Neural progenitor cell (in vitro differentiated cells): ENCODE results near the gene TXN2. TPM values are rescaled to one million over a fixed set of nuclear protein-coding genes. Genes with fewer than 3 reads are reported as not detected.

Source experiments
- DNase-seq: peaks from one replicate; pipeline ENCODE4 v3.0.0-alpha.2; 2016; ENCODE audit warnings: low spot score
- H2AFZ ChIP-seq: fragments of 200-600 bp; sonication (generic); replicated peaks from 2 replicates; pipeline ENCODE4 v1.6.1; 2016; ENCODE audit warnings: antibody characterized with exemption
- H3F3A ChIP-seq: fragments of 200-600 bp; sonication (generic); 2 replicates; pipeline ENCODE4 v1.6.1; 2016; ENCODE audit warnings: antibody characterized with exemption, low read depth
- H3K27ac ChIP-seq: fragments of 200-600 bp; sonication (generic); 2 replicates; pipeline ENCODE4 v1.5.1; 2016; ENCODE audit warnings: mild to moderate bottlenecking
- H3K27me3 ChIP-seq: fragments of 200-600 bp; sonication (generic); 2 replicates; pipeline ENCODE4 v1.6.1; 2016; ENCODE audit warnings: mild to moderate bottlenecking, moderate library complexity
- H3K36me3 ChIP-seq: fragments of 200-600 bp; sonication (generic); 2 replicates; pipeline ENCODE4 v1.5.1; 2016
- H3K4me1 ChIP-seq: fragments of 200-600 bp; sonication (generic); 2 replicates; pipeline ENCODE4 v1.6.1; 2016; ENCODE audit warnings: mixed run types
- H3K4me2 ChIP-seq: fragments of 200-600 bp; sonication (generic); 2 replicates; pipeline ENCODE4 v1.6.1; 2016
- H3K4me3 ChIP-seq: fragments of 200-600 bp; sonication (generic); 2 replicates; pipeline ENCODE4 v1.5.1; 2016
- H3K79me2 ChIP-seq: fragments of 200-600 bp; sonication (generic); 2 replicates; pipeline ENCODE4 v1.6.1; 2016; ENCODE audit warnings: low read depth
- H3K9ac ChIP-seq: fragments of 200-600 bp; sonication (generic); 2 replicates; pipeline ENCODE4 v1.6.1; 2016
- H3K9me3 ChIP-seq: fragments of 200-600 bp; sonication (generic); 2 replicates; pipeline ENCODE4 v1.5.1; 2016; ENCODE audit warnings: low read depth
- H4K20me1 ChIP-seq: fragments of 200-600 bp; sonication (generic); 2 replicates; pipeline ENCODE4 v1.6.1; 2016; ENCODE audit warnings: low read depth
- H3K27ac Mint-ChIP-seq: 3 replicates; pipeline ENCODE4 v1.8.0; 2021; ENCODE audit warnings: mixed read lengths
- H3K27me3 Mint-ChIP-seq: 2 replicates; pipeline ENCODE4 v1.8.0; 2022; ENCODE audit warnings: low read depth, mild to moderate bottlenecking, inconsistent platforms, moderate library complexity, mixed read lengths; ENCODE audit not compliant: insufficient read depth
- H3K36me3 Mint-ChIP-seq: 3 replicates; pipeline ENCODE4 v1.8.0; 2021; ENCODE audit warnings: mixed read lengths
- H3K4me1 Mint-ChIP-seq: 3 replicates; pipeline ENCODE4 v1.8.0; 2021; ENCODE audit warnings: mixed read lengths
- H3K4me3 Mint-ChIP-seq: 3 replicates; pipeline ENCODE4 v1.8.0; 2021; ENCODE audit warnings: mild to moderate bottlenecking, moderate library complexity, mixed read lengths
- H3K9me3 Mint-ChIP-seq: 3 replicates; pipeline ENCODE4 v1.8.0; 2020; ENCODE audit warnings: mixed read lengths
- EZH2 ChIP-seq: fragments of 200-600 bp; sonication (generic); IDR thresholded peaks from 2 replicates; pipeline ENCODE4 v1.6.1; 2017; ENCODE audit warnings: antibody characterized with exemption, mild to moderate bottlenecking, moderate library complexity
- EZH2phosphoT487 ChIP-seq: fragments of 200-600 bp; sonication (generic); IDR thresholded peaks from 2 replicates; pipeline ENCODE4 v1.6.1; 2017; ENCODE audit warnings: antibody characterized with exemption
- total RNA-seq: library from RNA; depleted of rRNA; stranded (reverse); fragments of >200 nt; gene quantifications from 2 replicates; pipeline ENCODE4 v1.2.3, GENCODE V29; 2015; ENCODE audit warnings: low replicate concordance
- TF ChIP-seq, protein P1 (sequence below): fragments of 200-600 bp; sonication (generic); IDR thresholded peaks from 2 replicates; pipeline ENCODE4 v1.5.1; 2017; ENCODE audit warnings: antibody characterized with exemption, mild to moderate bottlenecking

TXN2 gene
- total RNA-seq, 1 donor from 2014 or later: 19.8 TPM

DNA sequence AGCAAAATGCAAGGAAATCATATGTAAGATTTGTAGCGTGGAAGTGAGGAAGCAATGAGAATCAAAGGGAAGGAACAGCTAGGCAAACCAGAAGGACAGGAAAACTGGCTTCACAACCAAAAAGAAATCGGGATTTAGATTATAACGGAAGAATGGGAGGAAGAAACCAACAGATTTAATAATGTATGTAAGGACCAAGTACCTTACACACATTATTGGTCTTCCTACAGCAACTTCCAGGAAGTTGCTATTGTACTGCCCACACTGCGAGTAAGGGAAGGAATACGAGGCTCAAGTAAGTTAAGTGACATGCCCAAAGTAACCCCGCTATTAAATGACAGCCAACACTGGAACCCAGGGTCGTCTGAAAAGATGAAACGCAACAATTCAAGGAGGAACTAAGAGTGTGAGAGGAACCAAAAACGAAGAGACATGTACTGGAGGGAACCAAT is 473 bp downstream of the TXN2 start:
- Mint-ChIP-seq H3K27me3 (peaks cover 2% of the 10 kb centered on the region), H3K36me3 (peaks cover 14% of the 10 kb centered on the region), H3K4me3 (peak overlapping the region; percentile 94), H3K4me1 (peaks cover 9% of the 10 kb centered on the region), H3K9me3 (no peaks in the 10 kb centered on the region), H3K27ac (peak overlapping the region; percentile 99)
- Histone ChIP-seq H2AFZ (peak overlapping the region; percentile 84), H3K4me1 (peaks cover 6% of the 10 kb centered on the region), H3K4me3 (peak overlapping the region; percentile 64), H4K20me1 (no peaks in the 10 kb centered on the region), H3K9ac (peak overlapping the region; percentile 65), H3K9me3 (no peaks in the 10 kb centered on the region), H3K27ac (peak overlapping the region; percentile 94), H3K27me3 (peaks cover 23% of the 10 kb centered on the region), H3K4me2 (peak overlapping the region; percentile 86), H3K79me2 (peaks cover 5% of the 10 kb centered on the region), H3K36me3 (no peaks in the 10 kb centered on the region), H3F3A (peaks cover 23% of the 10 kb centered on the region)
- no peak for DNase-seq
- peak; percentile 39 for TF ChIP-seq EZH2
- TF ChIP-seq, protein P1, sequence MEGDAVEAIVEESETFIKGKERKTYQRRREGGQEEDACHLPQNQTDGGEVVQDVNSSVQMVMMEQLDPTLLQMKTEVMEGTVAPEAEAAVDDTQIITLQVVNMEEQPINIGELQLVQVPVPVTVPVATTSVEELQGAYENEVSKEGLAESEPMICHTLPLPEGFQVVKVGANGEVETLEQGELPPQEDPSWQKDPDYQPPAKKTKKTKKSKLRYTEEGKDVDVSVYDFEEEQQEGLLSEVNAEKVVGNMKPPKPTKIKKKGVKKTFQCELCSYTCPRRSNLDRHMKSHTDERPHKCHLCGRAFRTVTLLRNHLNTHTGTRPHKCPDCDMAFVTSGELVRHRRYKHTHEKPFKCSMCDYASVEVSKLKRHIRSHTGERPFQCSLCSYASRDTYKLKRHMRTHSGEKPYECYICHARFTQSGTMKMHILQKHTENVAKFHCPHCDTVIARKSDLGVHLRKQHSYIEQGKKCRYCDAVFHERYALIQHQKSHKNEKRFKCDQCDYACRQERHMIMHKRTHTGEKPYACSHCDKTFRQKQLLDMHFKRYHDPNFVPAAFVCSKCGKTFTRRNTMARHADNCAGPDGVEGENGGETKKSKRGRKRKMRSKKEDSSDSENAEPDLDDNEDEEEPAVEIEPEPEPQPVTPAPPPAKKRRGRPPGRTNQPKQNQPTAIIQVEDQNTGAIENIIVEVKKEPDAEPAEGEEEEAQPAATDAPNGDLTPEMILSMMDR: no peak

DNA sequence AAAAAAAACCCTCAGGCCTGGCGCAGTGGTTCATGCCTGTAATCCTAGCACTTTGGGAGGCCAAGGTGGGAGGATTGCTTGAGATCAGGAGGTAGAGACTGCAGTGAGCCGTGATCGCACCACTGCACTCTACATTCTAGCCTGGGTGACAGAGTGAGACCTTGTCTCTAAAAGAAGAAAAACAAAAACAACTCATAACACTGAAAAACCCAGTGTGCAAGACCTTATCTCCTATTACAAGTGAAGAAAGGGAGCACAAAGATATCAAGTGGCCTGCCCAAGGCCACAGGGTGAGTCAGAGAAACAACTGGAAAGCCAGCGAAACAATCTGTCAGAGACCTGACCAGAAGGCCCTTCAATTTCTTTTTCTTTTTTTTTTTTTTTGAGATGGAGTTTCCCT is 2.5 kb downstream of the TXN2 start:
- Mint-ChIP-seq H3K27ac (no peak overlapping the region), H3K4me3 (no peak overlapping the region), H3K27me3 (peaks cover 2% of the 10 kb centered on the region), H3K36me3 (peaks cover 24% of the 10 kb centered on the region), H3K9me3 (no peaks in the 10 kb centered on the region), H3K4me1 (peaks cover 9% of the 10 kb centered on the region)
- Histone ChIP-seq H3K4me2 (no peak overlapping the region), H2AFZ (no peak overlapping the region), H3K9me3 (no peaks in the 10 kb centered on the region), H4K20me1 (no peaks in the 10 kb centered on the region), H3K4me1 (peaks cover 6% of the 10 kb centered on the region), H3K27ac (no peak overlapping the region), H3F3A (peaks cover 23% of the 10 kb centered on the region), H3K36me3 (no peaks in the 10 kb centered on the region), H3K9ac (no peak overlapping the region), H3K4me3 (no peak overlapping the region), H3K79me2 (peaks cover 5% of the 10 kb centered on the region), H3K27me3 (peaks cover 12% of the 10 kb centered on the region)
- TF ChIP-seq, protein P1: no peak
- no peak for TF ChIP-seq EZH2
- no peak for TF ChIP-seq EZH2phosphoT487
- DNase-seq: no peak

DNA sequence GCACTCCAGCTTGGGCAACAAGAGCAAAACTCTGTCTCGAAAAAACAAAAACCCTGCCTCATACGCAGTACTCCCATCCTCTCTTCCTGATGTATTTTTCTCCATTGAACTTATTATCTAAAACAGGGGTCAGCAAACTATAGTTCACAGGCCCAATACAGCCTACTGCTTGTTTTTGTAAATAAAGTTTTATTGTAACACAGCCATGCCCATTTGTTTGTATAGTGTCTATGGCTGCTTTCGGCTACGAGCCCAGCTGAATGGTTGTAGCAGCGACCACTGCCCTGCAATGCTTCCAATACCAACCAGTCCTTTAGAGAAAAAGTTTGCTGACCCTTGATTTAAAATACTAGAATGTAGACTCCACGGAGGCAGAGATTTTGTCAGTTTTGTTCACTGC is 6.1 kb downstream of the TXN2 start:
- H3K4me3 ChIP-seq: no peak overlapping the region
- H3K27me3 ChIP-seq: no peaks in the 10 kb centered on the region
- no peak overlapping the region for H3K4me2 ChIP-seq
- H3K9ac ChIP-seq: no peak overlapping the region
- no peak for TF ChIP-seq EZH2
- no peak for TF ChIP-seq EZH2phosphoT487
- TF ChIP-seq, protein P1: no peak
- Mint-ChIP-seq H3K9me3 (no peaks in the 10 kb centered on the region), H3K36me3 (peaks cover 22% of the 10 kb centered on the region), H3K4me1 (peaks cover 2% of the 10 kb centered on the region), H3K27ac (no peak overlapping the region), H3K4me3 (no peak overlapping the region), H3K27me3 (peaks cover 2% of the 10 kb centered on the region)
- no peaks in the 10 kb centered on the region for H3K4me1 ChIP-seq
- no peak for DNase-seq
- no peaks in the 10 kb centered on the region for H3K9me3 ChIP-seq
- no peaks in the 10 kb centered on the region for H4K20me1 ChIP-seq
- H3K27ac ChIP-seq: no peak overlapping the region
- H3K79me2 ChIP-seq: no peaks in the 10 kb centered on the region
- H3F3A ChIP-seq: no peaks in the 10 kb centered on the region
- no peaks in the 10 kb centered on the region for H3K36me3 ChIP-seq
- H2AFZ ChIP-seq: no peak overlapping the region
